Mammary epithelial cell (primary cell): ENCODE results near the gene WWP2.

Source experiments
- EZH2 ChIP-seq: IDR thresholded peaks from 2 replicates; pipeline ENCODE4 v1.6.1; 2012; ENCODE audit warnings: low read length, inconsistent platforms, borderline replicate concordance
- TF ChIP-seq, protein P1 (sequence below), 2 donors: IDR thresholded peaks in 1 of 2; conservative IDR thresholded peaks in 1 of 2; 2 replicates each; pipeline ENCODE4 v1.5.1; 2011 to 2012; ENCODE audit warnings: inconsistent platforms in 2 of 2, low read length in 2 of 2, mild to moderate bottlenecking in 2 of 2, control low read depth in 1 of 2, low read depth in 1 of 2; ENCODE audit not compliant: insufficient read depth in 1 of 2; ENCODE audit errors: extremely low read depth in 1 of 2

DNA sequence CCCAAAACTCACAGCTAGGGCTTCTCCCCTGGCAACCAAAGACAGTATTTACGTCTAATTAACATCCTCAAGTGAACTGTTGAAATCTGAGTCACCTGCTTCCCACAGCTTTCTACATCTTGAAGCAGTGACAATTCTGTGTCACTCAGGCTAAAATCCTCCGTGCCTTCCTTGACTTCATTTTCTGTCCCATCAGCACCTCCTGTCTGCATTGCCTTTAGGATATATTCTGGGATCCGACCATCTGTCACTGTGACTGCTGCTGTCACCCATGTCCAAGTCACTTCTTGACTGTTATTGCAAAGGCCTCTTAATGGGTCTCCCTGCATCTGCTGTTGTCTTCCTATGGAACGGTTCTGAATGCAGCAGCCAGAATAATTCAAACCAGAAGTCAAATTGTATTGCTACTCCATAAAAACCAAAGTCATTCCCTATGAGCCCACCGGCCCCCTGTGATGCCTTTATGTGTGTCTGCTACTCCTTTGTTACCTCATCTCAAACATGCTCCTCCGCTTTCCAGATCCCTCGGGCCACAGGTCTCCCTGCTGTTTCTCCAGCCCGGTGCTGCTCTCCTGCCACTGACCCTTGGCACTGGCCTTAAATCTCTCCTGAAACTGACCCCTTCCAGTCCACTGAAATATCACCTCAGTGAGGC, 56.9 kb downstream of the WWP2 start:
- TF ChIP-seq, protein P1, sequence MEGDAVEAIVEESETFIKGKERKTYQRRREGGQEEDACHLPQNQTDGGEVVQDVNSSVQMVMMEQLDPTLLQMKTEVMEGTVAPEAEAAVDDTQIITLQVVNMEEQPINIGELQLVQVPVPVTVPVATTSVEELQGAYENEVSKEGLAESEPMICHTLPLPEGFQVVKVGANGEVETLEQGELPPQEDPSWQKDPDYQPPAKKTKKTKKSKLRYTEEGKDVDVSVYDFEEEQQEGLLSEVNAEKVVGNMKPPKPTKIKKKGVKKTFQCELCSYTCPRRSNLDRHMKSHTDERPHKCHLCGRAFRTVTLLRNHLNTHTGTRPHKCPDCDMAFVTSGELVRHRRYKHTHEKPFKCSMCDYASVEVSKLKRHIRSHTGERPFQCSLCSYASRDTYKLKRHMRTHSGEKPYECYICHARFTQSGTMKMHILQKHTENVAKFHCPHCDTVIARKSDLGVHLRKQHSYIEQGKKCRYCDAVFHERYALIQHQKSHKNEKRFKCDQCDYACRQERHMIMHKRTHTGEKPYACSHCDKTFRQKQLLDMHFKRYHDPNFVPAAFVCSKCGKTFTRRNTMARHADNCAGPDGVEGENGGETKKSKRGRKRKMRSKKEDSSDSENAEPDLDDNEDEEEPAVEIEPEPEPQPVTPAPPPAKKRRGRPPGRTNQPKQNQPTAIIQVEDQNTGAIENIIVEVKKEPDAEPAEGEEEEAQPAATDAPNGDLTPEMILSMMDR (conservative IDR thresholded peaks at IDR 0.05 in 1 of 2, IDR thresholded peaks at IDR 0.05 in 1 of 2; ENCODE audit: extremely low read depth in 1 of 2, insufficient read depth in 1 of 2, low read depth in 1 of 2, low read length in 2 of 2): no peak
- no peak for TF ChIP-seq EZH2
